Measurements from ENCODE around the gene GSE1.

- TF ChIP-seq POLR2A (IDR thresholded peaks at IDR 0.05; ENCODE audit: low read length) (no peak), GATA1 (IDR thresholded peaks at IDR 0.05; ENCODE audit: low read depth, low read length) (no peak)
These were observed 36.2 kb upstream of the GSE1 start for GRCh38 chr16:85576944-85577343.
